Activated CD4-positive, alpha-beta T cell treated with anti-CD3 and anti-CD28 coated beads, Interleukin-2, amount 50 U/mL, for 48 hours (primary cell): Measurements from ENCODE around the gene MED28.

Experiments used
- DNase-seq, 2 experiments: peaks; one replicate each; pipeline ENCODE4 v3.0.0-alpha.2; 2020

Gene MED28

GRCh38 chr4:17667653-17668201 is 53.3 kb downstream of the MED28 start:
- no peak for DNase-seq

DNA sequence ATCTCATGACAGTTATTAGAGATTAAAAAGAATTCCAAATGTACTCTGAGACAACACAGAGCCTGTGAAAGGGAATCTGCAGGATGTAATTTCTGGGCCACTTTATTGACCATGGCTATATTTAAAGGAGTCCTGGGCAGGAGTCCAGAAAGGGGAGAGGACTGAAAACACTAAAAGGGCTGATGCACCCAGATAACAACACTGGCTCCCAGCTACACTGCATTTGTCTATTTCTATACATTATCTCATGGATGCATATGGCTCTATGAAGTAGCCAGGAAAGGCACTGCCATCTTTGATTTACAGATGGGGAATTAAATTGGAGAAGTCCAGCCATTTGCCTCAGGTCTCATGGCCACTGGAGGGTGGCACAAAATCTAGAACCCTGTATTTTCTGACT is 56.0 kb downstream of the MED28 start:
- DNase-seq = no peak

GRCh38 chr4:17680559-17681280 is 66.3 kb downstream of the MED28 start:
- no peak for DNase-seq

GRCh38 chr4:17681281-17682221 is 67.1 kb downstream of the MED28 start:
- no peak for DNase-seq

DNA sequence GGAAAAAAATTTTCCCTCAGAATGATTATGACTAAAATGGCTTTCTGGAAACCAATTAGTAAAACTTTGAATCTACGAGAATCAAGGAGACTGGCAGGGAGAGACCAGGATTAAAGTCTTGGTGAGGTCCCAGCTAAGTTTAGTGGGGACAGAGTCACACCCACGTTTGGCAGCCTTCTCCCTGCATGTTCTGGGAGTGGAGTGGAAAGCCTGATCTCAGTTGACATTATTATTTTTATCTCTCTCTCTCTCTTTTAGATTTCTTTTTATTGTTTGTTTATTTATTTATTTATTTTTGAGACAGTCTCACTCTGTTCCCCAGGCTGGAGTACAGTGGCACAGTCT is 67.8 kb downstream of the MED28 start:
- no peak for DNase-seq
